GM23248 (cell line): ENCODE data around the gene PNMA6E.

Source experiments
- EZH2 ChIP-seq: fragments of 200-600 bp; sonication (generic); IDR thresholded peaks from 2 replicates; pipeline ENCODE4 v1.6.1; 2018; ENCODE audit warnings: antibody characterized with exemption, mild to moderate bottlenecking; ENCODE audit not compliant: insufficient read depth, poor library complexity, severe bottlenecking
- EZH2phosphoT487 ChIP-seq: fragments of 200-600 bp; sonication (generic); IDR thresholded peaks from 2 replicates; pipeline ENCODE4 v1.6.1; 2018; ENCODE audit warnings: antibody characterized with exemption, moderate library complexity, mild to moderate bottlenecking, low read depth; ENCODE audit not compliant: insufficient read depth

- no peak for TF ChIP-seq EZH2
- TF ChIP-seq EZH2phosphoT487, result no peak
Observed at GRCh38 chrX:153434801-153435200, 33.7 kb upstream of the PNMA6E start.
